Activated CD4-positive, alpha-beta T cell treated with anti-CD3 and anti-CD28 coated beads, Interleukin-2, amount 10 ng/mL, durations not matched to agents 7 days and 5 days (primary cell): ENCODE data around the gene CAPN9. TPM values are rescaled to one million over a fixed set of nuclear protein-coding genes. Genes with fewer than 3 reads are reported as not detected.
"Not testable (repeated sequence)": the region's sequence is repeated elsewhere in the genome, so short reads cannot be mapped to it uniquely, and the experiment has no call there.

ENCODE experiments used
- CTCF ChIA-PET: fragments of 350-600 bp; sonication (Branson Sonifier 250); formaldehyde crosslinking; loops from one replicate; lab custom pipeline; 2021; ENCODE audit warnings: antibody characterized with exemption; lab: Charles Lee
- POLR2A ChIA-PET: fragments of 350-600 bp; sonication (Branson Sonifier 250); formaldehyde crosslinking; loops from one replicate; lab custom pipeline; 2021; ENCODE audit warnings: antibody characterized with exemption; lab: Charles Lee
- DNase-seq: peaks from one replicate; pipeline ENCODE4 v3.0.0-alpha.2; 2020
- H3K27ac Mint-ChIP-seq: one replicate; pipeline ENCODE4 v1.8.0; 2021; ENCODE audit warnings: mild to moderate bottlenecking, moderate library complexity, mixed read lengths
- H3K27me3 Mint-ChIP-seq: one replicate; pipeline ENCODE4 v1.8.0; 2021; ENCODE audit warnings: mixed read lengths
- H3K36me3 Mint-ChIP-seq: one replicate; pipeline ENCODE4 v1.8.0; 2021; ENCODE audit warnings: low read depth, mixed read lengths
- H3K4me1 Mint-ChIP-seq: one replicate; pipeline ENCODE4 v1.8.0; 2021; ENCODE audit warnings: mixed read lengths
- H3K4me3 Mint-ChIP-seq: one replicate; pipeline ENCODE4 v1.8.0; 2021; ENCODE audit warnings: mild to moderate bottlenecking, moderate library complexity, mixed read lengths
- H3K9me3 Mint-ChIP-seq: one replicate; pipeline ENCODE4 v1.8.0; 2021; ENCODE audit warnings: mixed read lengths
- total RNA-seq, 2 experiments: library from RNA; stranded (reverse); gene quantifications; one replicate each; pipeline ENCODE4 v1.2.3, GENCODE V29; 2021

CAPN9 gene
- total RNA-seq, 2 experiments from 2014 or later: not detected

GRCh38 chr1:230836347-230836746 lies 89.2 kb downstream of the CAPN9 start:
- H3K4me1 Mint-ChIP-seq: no peaks in the 10 kb centered on the region
- no peak overlapping the region for H3K27ac Mint-ChIP-seq
- ChIA-PET CTCF (interaction anchor here (0.7 kb wide), 1 partner anchor 179 kb away, joined by 4 read pairs; no protein-coding TSS in a partner anchor), POLR2A (interaction anchor here (0.6 kb wide), 1 partner anchor 81 kb away, joined by 3 read pairs; no protein-coding TSS in a partner anchor)
- H3K4me3 Mint-ChIP-seq: no peak overlapping the region
- DNase-seq: no peak
- peaks cover 2% of the 10 kb centered on the region for H3K27me3 Mint-ChIP-seq
- H3K36me3 Mint-ChIP-seq: no peaks in the 10 kb centered on the region
- no peaks in the 10 kb centered on the region for H3K9me3 Mint-ChIP-seq

GRCh38 chr1:230836793-230837192 lies 89.6 kb downstream of the CAPN9 start:
- Mint-ChIP-seq H3K9me3 (no peaks in the 10 kb centered on the region), H3K4me1 (no peaks in the 10 kb centered on the region), H3K27ac (no peak overlapping the region), H3K4me3 (no peak overlapping the region), H3K27me3 (peaks cover 2% of the 10 kb centered on the region), H3K36me3 (no peaks in the 10 kb centered on the region)
- ChIA-PET CTCF (no interaction called here), POLR2A (no interaction called here)
- no peak for DNase-seq

DNA sequence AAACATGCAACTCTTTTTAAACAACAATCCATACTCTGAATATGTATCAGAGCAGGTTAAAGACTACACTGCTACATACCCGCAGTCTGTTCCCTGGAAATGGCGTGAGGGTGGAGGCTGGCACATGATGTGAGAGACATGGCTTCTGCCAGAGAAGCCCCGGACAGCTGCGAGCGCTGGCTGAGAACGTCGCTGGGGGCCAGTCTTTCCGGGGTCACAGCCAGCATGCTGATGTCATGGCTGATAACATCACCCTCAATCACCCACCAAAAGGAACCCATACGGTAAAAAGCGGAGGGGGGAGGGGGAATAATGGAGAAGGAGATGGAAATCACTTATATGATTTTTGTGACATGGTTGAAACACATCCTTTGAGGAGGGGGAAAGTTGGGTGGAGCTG lies 92.0 kb downstream of the CAPN9 start:
- ChIA-PET POLR2A (no interaction called here), CTCF (no interaction called here)

DNA sequence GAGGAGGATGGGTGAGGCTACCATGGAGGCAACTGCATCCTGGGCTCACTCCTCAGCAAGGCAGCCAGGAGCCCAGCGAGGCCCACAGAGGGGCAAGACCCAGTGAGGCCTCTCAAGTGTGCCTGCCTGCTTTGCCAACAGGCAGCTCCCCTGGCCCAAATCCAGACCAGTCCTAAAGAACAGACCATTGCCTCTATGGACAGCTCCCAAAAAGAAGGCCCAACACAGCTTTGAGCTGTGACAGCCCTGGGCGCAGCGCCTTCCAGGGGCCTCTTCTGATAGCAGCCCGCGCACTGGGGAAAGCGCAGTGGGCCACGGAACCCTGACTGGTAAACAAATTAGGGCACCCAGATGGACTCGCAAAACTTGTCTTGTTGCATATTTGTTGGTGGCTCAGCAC lies 95.6 kb downstream of the CAPN9 start:
- no peaks in the 10 kb centered on the region for H3K9me3 Mint-ChIP-seq
- no peaks in the 10 kb centered on the region for H3K36me3 Mint-ChIP-seq
- no peak overlapping the region for H3K4me3 Mint-ChIP-seq
- ChIA-PET CTCF (no interaction called here), POLR2A (no interaction called here)
- no peak overlapping the region for H3K27ac Mint-ChIP-seq
- DNase-seq: no peak
- H3K27me3 Mint-ChIP-seq: no peaks in the 10 kb centered on the region
- no peaks in the 10 kb centered on the region for H3K4me1 Mint-ChIP-seq

More for the DNA sequence above, 92.0 kb downstream of the CAPN9 start:
- Mint-ChIP-seq H3K4me3 (no peak overlapping the region), H3K9me3 (no peaks in the 10 kb centered on the region), H3K36me3 (no peaks in the 10 kb centered on the region), H3K27me3 (peaks cover 2% of the 10 kb centered on the region), H3K4me1 (no peaks in the 10 kb centered on the region), H3K27ac (no peak overlapping the region)
- DNase-seq: no peak

- Mint-ChIP-seq H3K4me3 (no peak overlapping the region), H3K27ac (no peak overlapping the region), H3K27me3 (no peaks in the 10 kb centered on the region), H3K4me1 (no peaks in the 10 kb centered on the region), H3K36me3 (no peaks in the 10 kb centered on the region), H3K9me3 (no peaks in the 10 kb centered on the region)
- ChIA-PET CTCF (no interaction called here), POLR2A (no interaction called here)
- DNase-seq: no peak
These were observed 96.5 kb downstream of the CAPN9 start for GRCh38 chr1:230843503-230844309.

DNA sequence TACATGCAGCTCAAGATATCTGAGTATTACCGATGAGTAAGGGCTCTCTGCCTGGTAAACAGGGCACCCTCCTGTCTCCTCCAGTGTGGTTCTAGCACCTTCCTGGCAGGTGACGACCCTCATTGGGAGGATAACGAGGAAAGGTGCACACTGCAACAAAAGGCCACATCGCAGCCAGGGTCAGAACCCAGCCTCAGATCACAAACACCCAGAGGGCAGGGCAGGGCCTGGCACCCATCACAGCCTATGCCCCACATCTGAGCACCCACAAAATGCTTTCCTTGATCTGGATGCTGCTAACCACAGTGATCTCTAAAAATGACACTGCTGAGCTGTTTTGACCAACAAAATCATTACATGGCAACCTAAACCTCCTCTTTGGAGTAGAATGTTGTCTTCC lies 97.4 kb downstream of the CAPN9 start:
- DNase-seq: no peak
- Mint-ChIP-seq H3K9me3 (no peaks in the 10 kb centered on the region), H3K4me3 (no peak overlapping the region), H3K36me3 (no peaks in the 10 kb centered on the region), H3K4me1 (no peaks in the 10 kb centered on the region), H3K27me3 (no peaks in the 10 kb centered on the region), H3K27ac (no peak overlapping the region)
- POLR2A ChIA-PET: no interaction called here
- CTCF ChIA-PET: no interaction called here

GRCh38 chr1:230845184-230845583 lies 98.0 kb downstream of the CAPN9 start:
- CTCF ChIA-PET, H3K27me3 Mint-ChIP-seq, H3K27ac Mint-ChIP-seq, H3K36me3 Mint-ChIP-seq, H3K4me3 Mint-ChIP-seq, H3K9me3 Mint-ChIP-seq, H3K4me1 Mint-ChIP-seq, POLR2A ChIA-PET, DNase-seq: not testable (repeated sequence)

DNA sequence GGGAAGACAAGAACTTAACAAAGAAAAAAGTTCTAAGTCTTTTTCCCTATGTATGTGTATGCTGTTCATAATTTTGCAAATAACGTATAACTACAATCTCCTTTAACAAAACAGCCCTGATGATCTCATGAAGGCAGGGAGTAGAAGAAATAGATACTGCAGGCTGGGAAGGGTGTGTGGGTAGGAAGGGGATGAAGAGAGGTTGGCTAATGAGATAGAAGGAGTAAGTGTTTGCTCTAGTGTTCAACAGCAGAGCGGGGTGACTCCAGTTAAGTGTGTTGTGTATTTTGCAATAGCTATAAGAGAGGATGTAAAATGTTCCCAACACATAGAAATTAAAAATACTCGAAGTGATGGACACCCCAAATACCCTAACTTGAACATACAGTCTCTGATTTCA lies 101.0 kb downstream of the CAPN9 start:
- POLR2A ChIA-PET: no interaction called here
- Mint-ChIP-seq H3K4me1 (no peaks in the 10 kb centered on the region), H3K27ac (no peak overlapping the region), H3K9me3 (no peaks in the 10 kb centered on the region), H3K27me3 (no peaks in the 10 kb centered on the region), H3K36me3 (no peaks in the 10 kb centered on the region), H3K4me3 (no peak overlapping the region)
- CTCF ChIA-PET: no interaction called here
- DNase-seq: no peak

- no peaks in the 10 kb centered on the region for H3K36me3 Mint-ChIP-seq
- H3K9me3 Mint-ChIP-seq: no peaks in the 10 kb centered on the region
- no peaks in the 10 kb centered on the region for H3K4me1 Mint-ChIP-seq
- ChIA-PET CTCF (no interaction called here), POLR2A (no interaction called here)
- H3K4me3 Mint-ChIP-seq: no peak overlapping the region
- no peaks in the 10 kb centered on the region for H3K27me3 Mint-ChIP-seq
- no peak for DNase-seq
- no peak overlapping the region for H3K27ac Mint-ChIP-seq
These were observed 102.5 kb downstream of the CAPN9 start for GRCh38 chr1:230849451-230850224.

DNA sequence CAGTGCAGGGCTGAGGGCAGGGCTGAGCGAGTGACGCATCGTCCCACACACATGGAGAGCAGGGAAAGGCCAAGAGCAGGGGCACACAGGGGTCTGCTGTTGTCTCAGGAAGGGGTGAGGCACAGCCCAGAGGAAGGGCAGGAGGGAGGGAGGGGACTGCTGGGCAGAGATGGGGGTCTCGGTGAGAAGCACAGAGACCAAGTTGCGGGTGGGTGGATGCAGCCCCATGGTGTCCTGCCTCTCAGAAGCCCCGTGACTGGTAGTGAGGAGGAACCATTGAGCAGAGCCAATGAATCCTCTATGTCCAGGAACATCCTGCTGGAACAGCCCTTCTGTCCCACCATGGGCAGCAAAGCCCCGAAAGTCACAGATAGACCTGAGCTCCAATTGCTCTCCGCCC lies 103.4 kb downstream of the CAPN9 start:
- no peaks in the 10 kb centered on the region for H3K36me3 Mint-ChIP-seq
- H3K9me3 Mint-ChIP-seq: no peaks in the 10 kb centered on the region
- H3K4me1 Mint-ChIP-seq: no peaks in the 10 kb centered on the region
- no peak overlapping the region for H3K4me3 Mint-ChIP-seq
- CTCF ChIA-PET: interaction anchor here (1.0 kb wide), 1 partner anchor 35 kb away, joined by 3 read pairs; no protein-coding TSS in a partner anchor
- POLR2A ChIA-PET: no interaction called here
- H3K27ac Mint-ChIP-seq: no peak overlapping the region
- no peaks in the 10 kb centered on the region for H3K27me3 Mint-ChIP-seq
- no peak for DNase-seq

DNA sequence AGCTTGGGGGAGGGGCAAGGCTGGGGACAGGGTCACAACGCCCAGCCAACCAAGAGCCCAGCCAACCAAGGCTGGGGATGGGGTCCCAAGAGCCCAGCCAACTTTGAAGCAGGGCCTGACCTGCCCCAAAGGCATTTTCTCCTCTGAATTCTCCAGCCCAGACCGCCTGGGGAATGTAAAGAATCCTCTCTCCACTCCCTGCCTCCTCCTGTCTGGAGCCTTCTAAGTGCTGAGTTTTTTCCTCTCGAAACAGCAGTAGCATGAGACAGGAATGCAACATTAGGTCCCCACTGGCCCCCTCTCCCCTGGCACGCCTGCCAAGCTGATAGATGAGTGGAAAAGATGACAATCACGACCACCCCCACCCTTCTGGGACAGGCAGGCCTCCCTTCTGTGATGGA lies 104.1 kb downstream of the CAPN9 start:
- Mint-ChIP-seq H3K27ac (no peak overlapping the region), H3K4me1 (no peaks in the 10 kb centered on the region), H3K27me3 (no peaks in the 10 kb centered on the region), H3K4me3 (no peak overlapping the region), H3K36me3 (no peaks in the 10 kb centered on the region), H3K9me3 (no peaks in the 10 kb centered on the region)
- ChIA-PET POLR2A (no interaction called here), CTCF (interaction anchor here (1.0 to 1.4 kb wide), 2 partner anchors 14 to 36 kb away, joined by 3 read pairs; no protein-coding TSS in a partner anchor)
- no peak for DNase-seq
